ENCODE measurements around the gene PTH2R. TPM values are rescaled to one million over a fixed set of nuclear protein-coding genes. Genes with fewer than 3 reads are reported as not detected.

PTH2R gene
- total and polyA plus RNA-seq, 2 donors (not counting 1 experiment from before 2014, with no cell fraction given): not detected

DNA sequence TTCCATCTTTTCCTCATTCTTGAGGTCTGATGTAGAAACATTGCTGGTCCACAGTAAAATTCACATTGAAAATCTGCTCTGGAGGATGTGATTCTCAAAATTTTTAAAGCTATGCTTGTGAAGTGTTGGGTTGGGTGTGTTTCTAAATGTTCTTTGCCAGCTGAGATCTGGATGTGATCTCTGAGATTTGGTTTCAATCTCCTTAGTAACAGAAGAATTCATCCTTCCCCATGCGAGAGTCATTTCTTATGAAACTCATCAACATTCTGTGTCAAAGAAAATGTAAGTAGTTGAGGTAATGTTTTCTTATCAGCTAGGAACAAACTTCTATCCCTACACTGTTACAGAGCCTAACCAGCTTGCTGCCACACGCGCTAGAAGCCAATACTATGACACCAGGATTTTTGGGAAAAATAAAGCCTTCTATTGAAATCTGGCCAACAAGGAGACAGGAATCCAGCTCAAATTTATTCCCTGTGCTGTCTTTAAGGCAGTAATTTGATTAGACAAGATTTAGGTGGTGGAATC, 134.9 kb downstream of the PTH2R start:
- H3K4me1 ChIP-seq (ENCODE audit: control insufficient read depth, extremely low read depth, insufficient read depth, low read length): no peaks in the 10 kb centered on the region
- H3K4me2 ChIP-seq (ENCODE audit: extremely low read depth, insufficient read depth, low read length): no peak overlapping the region
- TF ChIP-seq EZH2 (IDR thresholded peaks at IDR 0.05; ENCODE audit: low read length, missing control alignments): no peak
- TF ChIP-seq, protein P1, sequence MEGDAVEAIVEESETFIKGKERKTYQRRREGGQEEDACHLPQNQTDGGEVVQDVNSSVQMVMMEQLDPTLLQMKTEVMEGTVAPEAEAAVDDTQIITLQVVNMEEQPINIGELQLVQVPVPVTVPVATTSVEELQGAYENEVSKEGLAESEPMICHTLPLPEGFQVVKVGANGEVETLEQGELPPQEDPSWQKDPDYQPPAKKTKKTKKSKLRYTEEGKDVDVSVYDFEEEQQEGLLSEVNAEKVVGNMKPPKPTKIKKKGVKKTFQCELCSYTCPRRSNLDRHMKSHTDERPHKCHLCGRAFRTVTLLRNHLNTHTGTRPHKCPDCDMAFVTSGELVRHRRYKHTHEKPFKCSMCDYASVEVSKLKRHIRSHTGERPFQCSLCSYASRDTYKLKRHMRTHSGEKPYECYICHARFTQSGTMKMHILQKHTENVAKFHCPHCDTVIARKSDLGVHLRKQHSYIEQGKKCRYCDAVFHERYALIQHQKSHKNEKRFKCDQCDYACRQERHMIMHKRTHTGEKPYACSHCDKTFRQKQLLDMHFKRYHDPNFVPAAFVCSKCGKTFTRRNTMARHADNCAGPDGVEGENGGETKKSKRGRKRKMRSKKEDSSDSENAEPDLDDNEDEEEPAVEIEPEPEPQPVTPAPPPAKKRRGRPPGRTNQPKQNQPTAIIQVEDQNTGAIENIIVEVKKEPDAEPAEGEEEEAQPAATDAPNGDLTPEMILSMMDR (conservative IDR thresholded peaks at IDR 0.05 in 1 of 2, IDR thresholded peaks at IDR 0.05 in 1 of 2; ENCODE audit: low read depth in 1 of 2, low read length in 2 of 2): no peak
- no peaks in the 10 kb centered on the region for H3K27me3 ChIP-seq (ENCODE audit: control insufficient read depth, insufficient read depth, low read length)
- DNase-seq (ENCODE audit: low read depth in 2 of 2): no peak
- no peaks in the 10 kb centered on the region for H3K9me3 ChIP-seq (ENCODE audit: control insufficient read depth, insufficient read depth, low read depth, low read length)
- H3K27ac ChIP-seq (ENCODE audit: insufficient read depth, low read length): no peak overlapping the region
- no peaks in the 10 kb centered on the region for H4K20me1 ChIP-seq (ENCODE audit: control insufficient read depth, extremely low read depth, insufficient read depth, low read length)
- H2AFZ ChIP-seq (ENCODE audit: low read length): no peak overlapping the region
- no peaks in the 10 kb centered on the region for H3K79me2 ChIP-seq (ENCODE audit: control insufficient read depth, insufficient read depth, low read length)
- H3K36me3 ChIP-seq (ENCODE audit: control insufficient read depth, insufficient read depth, low read length): no peaks in the 10 kb centered on the region
- H3K4me3 ChIP-seq (replicated peaks in 1 of 4; ENCODE audit: control extremely low read depth in 1 of 4, insufficient read depth in 1 of 4, low read depth in 3 of 4, low read length in 4 of 4): no peak overlapping the region
- no peak overlapping the region for H3K9ac ChIP-seq (ENCODE audit: insufficient read depth, low read length)

DNA sequence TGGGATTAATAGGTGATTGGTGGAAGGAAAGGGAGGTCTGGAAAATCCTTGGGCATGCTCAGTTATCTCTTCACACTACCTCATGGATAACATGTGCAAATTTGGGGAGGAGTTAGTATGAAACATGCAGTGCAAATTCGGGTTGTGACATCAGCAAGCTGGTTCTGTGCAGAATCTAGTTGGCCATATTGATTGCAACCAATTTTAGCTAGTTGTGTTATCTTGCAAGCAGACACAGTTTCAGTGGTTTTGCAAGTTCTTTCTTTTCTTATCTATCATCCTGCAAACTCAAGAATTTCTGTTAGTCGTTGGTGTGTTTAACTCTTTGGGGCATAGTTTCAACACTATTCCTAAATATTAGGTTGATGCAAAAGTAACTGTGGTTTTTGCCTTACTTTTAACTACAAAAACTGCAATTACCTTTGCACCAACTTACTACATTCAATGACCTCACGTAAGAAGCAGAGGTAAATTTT, 135.4 kb downstream of the PTH2R start:
- no peak for TF ChIP-seq EZH2 (IDR thresholded peaks at IDR 0.05; ENCODE audit: low read length, missing control alignments)
- TF ChIP-seq, protein P1 (conservative IDR thresholded peaks at IDR 0.05 in 1 of 2, IDR thresholded peaks at IDR 0.05 in 1 of 2; ENCODE audit: low read depth in 1 of 2, low read length in 2 of 2): no peak
- no peak for DNase-seq (ENCODE audit: low read depth in 2 of 2)
- no peak overlapping the region for H2AFZ ChIP-seq (ENCODE audit: low read length)
- no peak overlapping the region for H3K27ac ChIP-seq (ENCODE audit: insufficient read depth, low read length)
- H3K4me1 ChIP-seq (ENCODE audit: control insufficient read depth, extremely low read depth, insufficient read depth, low read length): no peaks in the 10 kb centered on the region
- no peaks in the 10 kb centered on the region for H4K20me1 ChIP-seq (ENCODE audit: control insufficient read depth, extremely low read depth, insufficient read depth, low read length)
- H3K9ac ChIP-seq (ENCODE audit: insufficient read depth, low read length): no peak overlapping the region
- H3K4me3 ChIP-seq (replicated peaks in 1 of 4; ENCODE audit: control extremely low read depth in 1 of 4, insufficient read depth in 1 of 4, low read depth in 3 of 4, low read length in 4 of 4): no peak overlapping the region
- no peaks in the 10 kb centered on the region for H3K9me3 ChIP-seq (ENCODE audit: control insufficient read depth, insufficient read depth, low read depth, low read length)
- H3K4me2 ChIP-seq (ENCODE audit: extremely low read depth, insufficient read depth, low read length): no peak overlapping the region
- no peaks in the 10 kb centered on the region for H3K27me3 ChIP-seq (ENCODE audit: control insufficient read depth, insufficient read depth, low read length)
- H3K36me3 ChIP-seq (ENCODE audit: control insufficient read depth, insufficient read depth, low read length): no peaks in the 10 kb centered on the region
- H3K79me2 ChIP-seq (ENCODE audit: control insufficient read depth, insufficient read depth, low read length): no peaks in the 10 kb centered on the region

DNA sequence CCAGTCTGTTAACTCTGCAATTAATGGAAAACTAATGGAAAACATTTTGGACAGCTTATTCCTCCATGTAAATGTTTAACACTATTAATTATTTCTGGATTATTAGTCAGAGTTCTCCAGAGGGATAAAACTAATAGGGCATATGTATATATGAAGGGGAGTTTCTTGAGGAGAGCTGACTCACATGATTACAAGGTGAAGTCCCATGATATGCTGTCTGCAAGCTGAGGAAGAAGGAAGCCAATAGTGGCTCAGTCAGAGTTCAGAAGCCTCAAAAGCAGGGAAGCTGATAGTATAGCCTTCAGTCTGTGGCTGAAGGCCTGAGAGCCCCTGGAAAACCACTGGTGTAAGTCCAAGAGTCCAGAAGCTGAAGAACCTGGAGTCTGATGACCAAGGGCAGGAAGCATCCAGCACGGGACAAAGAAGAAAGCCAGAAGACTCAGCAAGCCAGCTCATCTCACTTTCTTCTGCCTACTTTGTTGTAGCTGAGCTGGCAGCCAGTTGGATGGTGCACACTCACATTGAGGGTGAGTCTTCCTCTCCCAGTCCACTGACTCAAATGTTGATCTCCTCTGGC, 136.0 kb downstream of the PTH2R start:
- Histone ChIP-seq H3K27me3 (ENCODE audit: control insufficient read depth, insufficient read depth, low read length) (no peaks in the 10 kb centered on the region), H4K20me1 (ENCODE audit: control insufficient read depth, extremely low read depth, insufficient read depth, low read length) (no peaks in the 10 kb centered on the region), H2AFZ (ENCODE audit: low read length) (no peak overlapping the region), H3K36me3 (ENCODE audit: control insufficient read depth, insufficient read depth, low read length) (no peaks in the 10 kb centered on the region), H3K9me3 (ENCODE audit: control insufficient read depth, insufficient read depth, low read depth, low read length) (no peaks in the 10 kb centered on the region), H3K4me3 (replicated peaks in 1 of 4; ENCODE audit: control extremely low read depth in 1 of 4, insufficient read depth in 1 of 4, low read depth in 3 of 4, low read length in 4 of 4) (no peak overlapping the region), H3K27ac (ENCODE audit: insufficient read depth, low read length) (no peak overlapping the region), H3K4me1 (ENCODE audit: control insufficient read depth, extremely low read depth, insufficient read depth, low read length) (no peaks in the 10 kb centered on the region), H3K4me2 (ENCODE audit: extremely low read depth, insufficient read depth, low read length) (no peak overlapping the region), H3K9ac (ENCODE audit: insufficient read depth, low read length) (no peak overlapping the region), H3K79me2 (ENCODE audit: control insufficient read depth, insufficient read depth, low read length) (no peaks in the 10 kb centered on the region)
- no peak for DNase-seq (ENCODE audit: low read depth in 2 of 2)
- TF ChIP-seq, protein P1 (conservative IDR thresholded peaks at IDR 0.05 in 1 of 2, IDR thresholded peaks at IDR 0.05 in 1 of 2; ENCODE audit: low read depth in 1 of 2, low read length in 2 of 2): no peak

Other genes with a start within 250 kb of the PTH2R start
- gene CRYGA, start 243.2 kb upstream of the PTH2R start, total RNA-seq: not detected in 2 replicates
- gene CRYGA, start 243.2 kb upstream of the PTH2R start, polyA plus RNA-seq: not detected in 2 replicates
- gene C2orf80, start 216.8 kb upstream of the PTH2R start, total RNA-seq: not detected in 2 replicates
- gene C2orf80, start 216.8 kb upstream of the PTH2R start, polyA plus RNA-seq: not detected in 2 replicates
- gene IDH1, start 151.7 kb upstream of the PTH2R start, total RNA-seq: 353 and 378 TPM in 2 replicates
- 199 and 200 TPM in 2 replicates for gene IDH1, start 151.7 kb upstream of the PTH2R start, polyA plus RNA-seq
- gene PIKFYVE, start 140.5 kb upstream of the PTH2R start, total RNA-seq: 33.6 and 40.1 TPM in 2 replicates
- gene PIKFYVE, start 140.5 kb upstream of the PTH2R start, polyA plus RNA-seq: 22.0 and 23.8 TPM in 2 replicates